ENCODE results near the gene SPHKAP.
"Not testable (repeated sequence)": the region's sequence is repeated elsewhere in the genome, so short reads cannot be mapped to it uniquely, and the experiment has no call there.

Gene SPHKAP

DNA sequence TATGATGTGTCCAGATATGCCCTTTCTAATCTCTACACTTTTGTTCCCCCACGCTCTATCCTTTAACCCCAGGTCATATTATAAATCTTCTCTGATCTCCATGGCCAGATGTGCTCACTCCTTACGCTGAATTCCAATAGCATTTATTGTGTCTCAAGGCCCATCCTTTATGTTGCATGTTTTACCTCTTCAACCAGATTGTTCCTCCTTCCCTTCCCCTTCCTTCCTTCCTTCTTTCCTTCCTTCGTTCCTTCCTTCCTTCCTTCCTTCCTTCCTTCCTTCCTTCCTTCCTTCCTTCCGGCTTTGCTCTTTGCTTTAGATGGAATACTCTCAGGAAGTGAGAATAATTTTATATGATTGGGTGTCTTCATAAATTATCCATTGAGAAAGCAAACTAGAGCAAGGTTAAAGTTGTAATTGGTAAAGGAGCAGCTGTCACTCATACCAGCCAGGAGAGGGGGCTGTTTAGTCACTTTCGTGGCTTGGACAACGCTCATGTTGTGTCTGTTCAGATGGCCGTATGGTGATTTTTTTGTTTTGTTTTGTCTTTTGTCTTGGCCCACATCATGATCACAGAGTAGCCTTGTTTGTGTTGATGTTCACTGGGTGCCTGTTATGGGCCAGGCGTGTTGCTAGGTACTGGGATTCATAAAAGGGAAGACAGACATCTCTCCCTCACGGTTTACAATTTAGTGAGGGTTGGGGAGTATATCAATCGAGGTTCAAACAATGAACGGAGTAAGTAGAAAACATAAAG lies 242.0 kb downstream of the SPHKAP start:
- Histone ChIP-seq H2AFZ (ENCODE audit: low read length) (no peak overlapping the region), H4K20me1 (ENCODE audit: insufficient read depth, low read length) (no peaks in the 10 kb centered on the region), H3K9me3 (ENCODE audit: low read length) (no peaks in the 10 kb centered on the region), H3F3A (ENCODE audit: insufficient read depth, low read length) (no peaks in the 10 kb centered on the region), H3K79me2 (ENCODE audit: insufficient read depth, low read length) (no peaks in the 10 kb centered on the region), H3K9ac (ENCODE audit: low read length) (no peak overlapping the region), H3K4me2 (ENCODE audit: low read length) (no peak overlapping the region), H3K27ac (ENCODE audit: low read depth, low read length, poor library complexity, severe bottlenecking) (no peak overlapping the region), H3K4me3 (ENCODE audit: low read depth, low read length, poor library complexity, severe bottlenecking) (no peak overlapping the region), H3K4me1 (ENCODE audit: insufficient read depth, low read length, severe bottlenecking) (no peaks in the 10 kb centered on the region), H3K27me3 (ENCODE audit: insufficient read depth, low read length) (no peaks in the 10 kb centered on the region), H3K36me3 (ENCODE audit: insufficient read depth, low read length) (no peaks in the 10 kb centered on the region), H3K9me2 (ENCODE audit: low read depth, low read length) (no peaks in the 10 kb centered on the region)
- TF ChIP-seq, protein P1, sequence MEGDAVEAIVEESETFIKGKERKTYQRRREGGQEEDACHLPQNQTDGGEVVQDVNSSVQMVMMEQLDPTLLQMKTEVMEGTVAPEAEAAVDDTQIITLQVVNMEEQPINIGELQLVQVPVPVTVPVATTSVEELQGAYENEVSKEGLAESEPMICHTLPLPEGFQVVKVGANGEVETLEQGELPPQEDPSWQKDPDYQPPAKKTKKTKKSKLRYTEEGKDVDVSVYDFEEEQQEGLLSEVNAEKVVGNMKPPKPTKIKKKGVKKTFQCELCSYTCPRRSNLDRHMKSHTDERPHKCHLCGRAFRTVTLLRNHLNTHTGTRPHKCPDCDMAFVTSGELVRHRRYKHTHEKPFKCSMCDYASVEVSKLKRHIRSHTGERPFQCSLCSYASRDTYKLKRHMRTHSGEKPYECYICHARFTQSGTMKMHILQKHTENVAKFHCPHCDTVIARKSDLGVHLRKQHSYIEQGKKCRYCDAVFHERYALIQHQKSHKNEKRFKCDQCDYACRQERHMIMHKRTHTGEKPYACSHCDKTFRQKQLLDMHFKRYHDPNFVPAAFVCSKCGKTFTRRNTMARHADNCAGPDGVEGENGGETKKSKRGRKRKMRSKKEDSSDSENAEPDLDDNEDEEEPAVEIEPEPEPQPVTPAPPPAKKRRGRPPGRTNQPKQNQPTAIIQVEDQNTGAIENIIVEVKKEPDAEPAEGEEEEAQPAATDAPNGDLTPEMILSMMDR (IDR thresholded peaks at IDR 0.05; ENCODE audit: low read length): peak; percentile 80
- TF ChIP-seq EZH2 (IDR thresholded peaks at IDR 0.05; ENCODE audit: borderline replicate concordance, low read length): no peak

DNA sequence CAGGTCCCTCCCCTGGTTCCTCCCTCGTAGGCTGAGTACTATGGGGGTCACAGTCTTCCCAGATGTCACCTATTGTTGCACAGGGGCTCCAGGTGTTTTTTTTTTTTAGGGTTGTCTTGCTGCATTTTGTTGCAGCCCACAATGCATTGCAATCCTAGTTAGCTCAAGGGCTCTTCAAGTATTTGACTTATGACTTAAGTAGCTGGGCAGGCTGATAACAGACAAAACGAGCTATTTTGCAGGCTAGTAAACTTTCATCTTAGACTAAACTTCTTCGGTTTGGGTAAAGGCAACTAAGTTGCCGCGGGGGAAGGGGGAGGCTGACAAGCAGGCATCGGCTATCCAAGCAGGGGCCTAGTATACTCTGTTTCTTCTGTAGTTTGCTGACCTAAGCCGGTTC lies 245.2 kb downstream of the SPHKAP start:
- not testable (repeated sequence) for H3K9me2 ChIP-seq (ENCODE audit: low read depth, low read length); H3K36me3 ChIP-seq (ENCODE audit: insufficient read depth, low read length); H3F3A ChIP-seq (ENCODE audit: insufficient read depth, low read length); H3K4me1 ChIP-seq (ENCODE audit: insufficient read depth, low read length, severe bottlenecking); H3K27me3 ChIP-seq (ENCODE audit: insufficient read depth, low read length); H4K20me1 ChIP-seq (ENCODE audit: insufficient read depth, low read length); H3K79me2 ChIP-seq (ENCODE audit: insufficient read depth, low read length); H3K9ac ChIP-seq (ENCODE audit: low read length); H3K27ac ChIP-seq (ENCODE audit: low read depth, low read length, poor library complexity, severe bottlenecking); H2AFZ ChIP-seq (ENCODE audit: low read length); H3K4me2 ChIP-seq (ENCODE audit: low read length); H3K4me3 ChIP-seq (ENCODE audit: low read depth, low read length, poor library complexity, severe bottlenecking); H3K9me3 ChIP-seq (ENCODE audit: low read length)

DNA sequence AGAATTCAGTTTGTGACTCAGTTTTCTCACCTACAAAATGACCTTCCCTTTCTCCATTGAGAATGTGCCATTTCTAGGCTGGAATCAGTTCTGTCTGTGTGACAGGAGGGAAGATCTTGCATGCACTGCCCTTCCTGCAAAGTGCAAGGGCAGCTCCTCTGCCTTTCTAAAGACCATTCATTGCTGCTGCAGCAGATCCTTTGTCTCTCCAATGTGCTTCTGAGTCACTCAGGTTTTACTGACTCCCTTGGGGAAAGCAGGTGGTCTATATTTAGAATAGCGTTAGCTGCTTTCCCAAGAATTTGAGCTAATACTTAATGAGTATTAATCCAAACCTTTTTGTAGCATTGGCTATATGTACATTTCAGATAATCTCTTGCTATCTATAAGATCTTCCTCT lies 247.6 kb downstream of the SPHKAP start:
- no peaks in the 10 kb centered on the region for H3K4me1 ChIP-seq (ENCODE audit: insufficient read depth, low read length, severe bottlenecking)
- no peaks in the 10 kb centered on the region for H3K9me2 ChIP-seq (ENCODE audit: low read depth, low read length)
- no peak overlapping the region for H3K9ac ChIP-seq (ENCODE audit: low read length)
- no peaks in the 10 kb centered on the region for H3K79me2 ChIP-seq (ENCODE audit: insufficient read depth, low read length)
- no peaks in the 10 kb centered on the region for H3K27me3 ChIP-seq (ENCODE audit: insufficient read depth, low read length)
- no peak overlapping the region for H2AFZ ChIP-seq (ENCODE audit: low read length)
- no peaks in the 10 kb centered on the region for H3F3A ChIP-seq (ENCODE audit: insufficient read depth, low read length)
- H3K9me3 ChIP-seq (ENCODE audit: low read length): no peaks in the 10 kb centered on the region
- no peaks in the 10 kb centered on the region for H4K20me1 ChIP-seq (ENCODE audit: insufficient read depth, low read length)
- no peak overlapping the region for H3K4me2 ChIP-seq (ENCODE audit: low read length)
- no peak overlapping the region for H3K27ac ChIP-seq (ENCODE audit: low read depth, low read length, poor library complexity, severe bottlenecking)
- H3K4me3 ChIP-seq (ENCODE audit: low read depth, low read length, poor library complexity, severe bottlenecking): no peak overlapping the region
- TF ChIP-seq, protein P1 (IDR thresholded peaks at IDR 0.05; ENCODE audit: low read length): no peak
- no peak for TF ChIP-seq EZH2 (IDR thresholded peaks at IDR 0.05; ENCODE audit: borderline replicate concordance, low read length)
- H3K36me3 ChIP-seq (ENCODE audit: insufficient read depth, low read length): no peaks in the 10 kb centered on the region

DNA sequence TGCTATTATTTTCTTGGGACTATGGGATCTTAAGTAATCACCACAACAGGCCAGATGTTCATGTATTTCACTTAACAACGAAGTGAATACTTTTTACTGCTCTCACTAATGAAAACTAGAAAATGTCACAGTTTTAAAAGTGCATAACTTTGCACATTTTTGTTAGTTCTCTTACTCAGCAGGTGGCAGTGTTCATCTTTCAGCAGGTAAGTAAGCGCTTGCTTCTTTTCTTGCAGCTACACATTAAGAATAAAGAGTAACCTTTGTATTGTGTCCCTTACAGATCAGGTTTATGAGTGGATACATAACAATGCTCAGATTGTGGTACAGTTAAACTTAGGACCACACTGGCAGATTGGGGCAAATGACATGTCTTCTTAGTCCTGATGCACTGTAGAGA lies 249.1 kb downstream of the SPHKAP start:
- Histone ChIP-seq H3F3A (ENCODE audit: insufficient read depth, low read length) (no peaks in the 10 kb centered on the region), H4K20me1 (ENCODE audit: insufficient read depth, low read length) (no peaks in the 10 kb centered on the region), H3K4me1 (ENCODE audit: insufficient read depth, low read length, severe bottlenecking) (no peaks in the 10 kb centered on the region), H3K27ac (ENCODE audit: low read depth, low read length, poor library complexity, severe bottlenecking) (no peak overlapping the region), H3K9me3 (ENCODE audit: low read length) (no peaks in the 10 kb centered on the region), H3K9me2 (ENCODE audit: low read depth, low read length) (no peaks in the 10 kb centered on the region), H3K9ac (ENCODE audit: low read length) (no peak overlapping the region), H3K79me2 (ENCODE audit: insufficient read depth, low read length) (no peaks in the 10 kb centered on the region), H2AFZ (ENCODE audit: low read length) (no peak overlapping the region), H3K4me3 (ENCODE audit: low read depth, low read length, poor library complexity, severe bottlenecking) (no peak overlapping the region), H3K36me3 (ENCODE audit: insufficient read depth, low read length) (no peaks in the 10 kb centered on the region), H3K4me2 (ENCODE audit: low read length) (no peak overlapping the region), H3K27me3 (ENCODE audit: insufficient read depth, low read length) (no peaks in the 10 kb centered on the region)
- TF ChIP-seq EZH2 (IDR thresholded peaks at IDR 0.05; ENCODE audit: borderline replicate concordance, low read length): no peak
- TF ChIP-seq, protein P1 (IDR thresholded peaks at IDR 0.05; ENCODE audit: low read length): peak; percentile 23; the same call in 1 of the 2 replicates
